Sigmoid colon (tissue), 7 donors: ENCODE results near the gene MPPE1. TPM values are rescaled to one million over a fixed set of nuclear protein-coding genes. Genes with fewer than 3 reads are reported as not detected.

Experiments
- DNase-seq: peaks from one replicate; pipeline ENCODE4 v3.0.0-alpha.2; 2019
- H3K27ac ChIP-seq, 4 donors: fragments of 200-600 bp; sonication (generic); one replicate each; pipeline ENCODE4 v1.5.1; 2016 to 2019; ENCODE audit warnings: mild to moderate bottlenecking in 1 of 4
- H3K27me3 ChIP-seq, 3 donors: fragments of 200-600 bp; sonication (generic); one replicate each; pipeline ENCODE4 v1.5.1; 2019; ENCODE audit warnings: mild to moderate bottlenecking in 1 of 3
- H3K36me3 ChIP-seq, 4 donors: fragments of 200-600 bp; sonication (generic); one replicate each; pipeline ENCODE4 v1.5.1; 2016 to 2019
- H3K4me1 ChIP-seq, 4 donors: fragments of 200-600 bp; sonication (generic); one replicate each; pipeline ENCODE4 v1.5.1; 2017 to 2019
- H3K4me3 ChIP-seq, 4 donors: fragments of 200-600 bp; sonication (generic); one replicate each; pipeline ENCODE4 v1.5.1; 2017 to 2019; ENCODE audit warnings: mild to moderate bottlenecking in 2 of 4, moderate library complexity in 1 of 4
- H3K9me3 ChIP-seq, 4 donors: fragments of 200-600 bp in 3 of 4; sonication (generic) in 3 of 4; one replicate each; pipeline versions ENCODE4 v1.5.1 to v1.6.1; 2013 to 2019
- EP300 ChIP-seq, 4 donors: sonication (generic); formaldehyde crosslinking; IDR thresholded peaks; one replicate each; pipeline ENCODE4 v1.6.1; 2017; ENCODE audit warnings: antibody characterized with exemption in 4 of 4
- POLR2A ChIP-seq, 2 donors: fragments of 450-650 bp; IDR thresholded peaks; one replicate each; pipeline ENCODE4 v1.6.1; 2016; ENCODE audit warnings: antibody characterized with exemption in 2 of 2, mild to moderate bottlenecking in 2 of 2, moderate library complexity in 2 of 2
- POLR2AphosphoS5 ChIP-seq, 4 donors: sonication (generic); formaldehyde crosslinking; IDR thresholded peaks; one replicate each; pipeline ENCODE4 v1.6.1; 2017; ENCODE audit warnings: antibody characterized with exemption in 4 of 4
- WGBS, 2 donors: extraction: QIAGEN DNeasy Blood & Tissue Kit; methylation state at CpG; one replicate each; pipeline ENCODE4 v1.1.7; 2013; 5-methylcytosine and 5-hydroxymethylcytosine counted together
- intact Hi-C: fragments of 100-400 bp; cut with DNase I; formaldehyde crosslinking; loops from one replicate; pipeline ENCODE4 v1.15.1; 2023
- polyA plus RNA-seq, 3 donors: library from polyadenylated mRNA; stranded (reverse); fragments of 200-250 nt; gene quantifications; one replicate each; pipeline ENCODE4 v1.2.3, GENCODE V29; 2013
- total RNA-seq, 4 donors: library from RNA; depleted of rRNA; stranded (reverse); fragments of >200 nt; gene quantifications; one replicate each; pipeline ENCODE4 v1.1.0, GENCODE V29; 2016
- TF ChIP-seq, protein P1 (sequence below), 4 experiments: fragments of 450-650 bp in 3 of 4; fragments of 200-600 bp in 1 of 4; IDR thresholded peaks; one replicate each; pipeline ENCODE4 v1.5.1; 2016 to 2019; ENCODE audit warnings: antibody characterized with exemption in 4 of 4, mild to moderate bottlenecking in 3 of 4, moderate library complexity in 2 of 4
- donor health status: healthy with polysubstance abuse.
- donor health status: Bipolar disorder and iron deficiency.
- donor health status: healthy.

MPPE1 gene
- total and polyA plus RNA-seq, 7 donors = 16.4 to 34.6 (median 23.5) TPM

DNA sequence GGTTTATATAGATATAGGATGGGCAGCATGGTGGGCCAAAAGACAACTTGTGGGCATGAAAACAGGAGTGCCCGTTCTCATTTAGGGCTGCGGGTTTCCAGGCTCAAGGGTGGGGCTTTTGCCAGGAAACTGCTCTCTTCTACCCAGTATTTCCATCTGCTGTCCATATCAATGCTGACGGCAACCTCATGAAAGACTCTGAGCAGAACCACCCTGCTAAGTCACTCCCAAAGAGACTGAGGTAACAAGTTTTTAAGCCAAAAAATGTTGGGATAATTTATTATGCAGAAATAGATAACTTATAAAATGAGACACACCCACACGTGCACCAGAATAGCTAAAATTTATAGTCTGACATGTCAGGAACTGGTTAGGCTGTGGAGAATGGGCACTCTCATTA is 36.1 kb upstream of the MPPE1 start:
- H3K4me1 ChIP-seq = peaks cover 0 to 30% (median 27%) of the 10 kb centered on the region in 4 donors
- TF ChIP-seq POLR2A (IDR thresholded peaks at IDR 0.05) (no peak), EP300 (IDR thresholded peaks at IDR 0.05) (no peak), POLR2AphosphoS5 (IDR thresholded peaks at IDR 0.05) (no peak)
- TF ChIP-seq, protein P1, sequence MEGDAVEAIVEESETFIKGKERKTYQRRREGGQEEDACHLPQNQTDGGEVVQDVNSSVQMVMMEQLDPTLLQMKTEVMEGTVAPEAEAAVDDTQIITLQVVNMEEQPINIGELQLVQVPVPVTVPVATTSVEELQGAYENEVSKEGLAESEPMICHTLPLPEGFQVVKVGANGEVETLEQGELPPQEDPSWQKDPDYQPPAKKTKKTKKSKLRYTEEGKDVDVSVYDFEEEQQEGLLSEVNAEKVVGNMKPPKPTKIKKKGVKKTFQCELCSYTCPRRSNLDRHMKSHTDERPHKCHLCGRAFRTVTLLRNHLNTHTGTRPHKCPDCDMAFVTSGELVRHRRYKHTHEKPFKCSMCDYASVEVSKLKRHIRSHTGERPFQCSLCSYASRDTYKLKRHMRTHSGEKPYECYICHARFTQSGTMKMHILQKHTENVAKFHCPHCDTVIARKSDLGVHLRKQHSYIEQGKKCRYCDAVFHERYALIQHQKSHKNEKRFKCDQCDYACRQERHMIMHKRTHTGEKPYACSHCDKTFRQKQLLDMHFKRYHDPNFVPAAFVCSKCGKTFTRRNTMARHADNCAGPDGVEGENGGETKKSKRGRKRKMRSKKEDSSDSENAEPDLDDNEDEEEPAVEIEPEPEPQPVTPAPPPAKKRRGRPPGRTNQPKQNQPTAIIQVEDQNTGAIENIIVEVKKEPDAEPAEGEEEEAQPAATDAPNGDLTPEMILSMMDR (IDR thresholded peaks at IDR 0.05) = no peak
- no peak overlapping the region for H3K27ac ChIP-seq
- H3K9me3 ChIP-seq = no peaks in the 10 kb centered on the region
- intact Hi-C loops = no loop called here
- no peaks in the 10 kb centered on the region for H3K36me3 ChIP-seq
- 49 to 87% methylated on average over 4 of the region's 4 CpGs for WGBS, 2 donors
- no peak overlapping the region for H3K4me3 ChIP-seq
- no peak for DNase-seq
- no peaks in the 10 kb centered on the region for H3K27me3 ChIP-seq

DNA sequence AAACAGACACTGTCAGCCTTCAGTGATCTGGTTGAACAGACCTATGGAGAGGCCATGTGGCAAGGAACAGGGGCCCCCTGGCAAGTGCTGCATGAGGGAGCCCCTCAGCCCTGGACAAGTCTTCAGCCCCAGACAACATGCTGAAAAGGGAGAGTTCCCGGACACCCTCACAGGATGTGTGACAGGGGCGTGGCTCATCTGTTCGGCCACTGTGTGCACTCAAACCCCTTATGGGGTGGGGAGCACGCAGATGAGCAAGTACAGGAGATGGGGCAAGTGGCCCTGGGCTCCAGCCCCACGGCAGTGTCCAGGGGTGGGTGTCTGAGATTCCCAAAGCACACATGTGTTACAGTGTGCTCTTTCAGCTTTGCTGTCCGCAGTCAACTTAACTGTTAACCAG is 35.4 kb upstream of the MPPE1 start:
- intact Hi-C loops = no loop called here
- Histone ChIP-seq H3K4me1 (peaks cover 0 to 24% (median 22%) of the 10 kb centered on the region in 4 donors), H3K36me3 (no peaks in the 10 kb centered on the region), H3K4me3 (no peak overlapping the region), H3K27me3 (no peaks in the 10 kb centered on the region), H3K9me3 (no peaks in the 10 kb centered on the region), H3K27ac (no peak overlapping the region)
- no peak for TF ChIP-seq POLR2A (IDR thresholded peaks at IDR 0.05)
- TF ChIP-seq, protein P1 (IDR thresholded peaks at IDR 0.05) = no peak
- TF ChIP-seq EP300 (IDR thresholded peaks at IDR 0.05) = no peak
- no peak for TF ChIP-seq POLR2AphosphoS5 (IDR thresholded peaks at IDR 0.05)
- no peak for DNase-seq
- WGBS, 2 donors = 71 to 75% methylated on average over 6 of the region's 6 CpGs

DNA sequence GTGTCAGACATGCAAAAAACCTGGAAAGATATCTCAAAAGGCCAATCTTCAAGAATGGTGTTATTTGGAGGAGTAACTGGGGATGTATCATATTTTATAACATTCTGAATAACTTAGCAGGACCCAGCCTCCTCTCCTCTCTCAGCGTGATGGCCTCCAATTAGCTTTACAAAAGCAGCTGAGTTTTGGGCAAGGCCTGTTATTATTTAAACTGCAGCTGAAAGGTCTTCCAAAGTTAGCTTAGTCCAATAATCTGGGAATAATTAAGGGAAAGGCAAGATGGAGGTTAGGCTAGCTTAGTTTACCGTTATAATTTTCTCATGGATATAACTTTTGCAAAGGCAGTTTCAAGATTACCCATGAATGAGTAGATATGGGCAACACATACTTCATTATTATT is 32.8 kb upstream of the MPPE1 start:
- no peak overlapping the region for H3K4me3 ChIP-seq
- H3K27me3 ChIP-seq = no peaks in the 10 kb centered on the region
- intact Hi-C loops = no loop called here
- DNase-seq = no peak
- H3K27ac ChIP-seq = no peak overlapping the region
- 83 to 93% methylated on average over 2 of the region's 2 CpGs for WGBS, 2 donors
- H3K36me3 ChIP-seq = no peaks in the 10 kb centered on the region
- H3K9me3 ChIP-seq = no peaks in the 10 kb centered on the region
- peaks cover 0 to under 1% (median under 1%) of the 10 kb centered on the region in 4 donors for H3K4me1 ChIP-seq
- no peak for TF ChIP-seq EP300 (IDR thresholded peaks at IDR 0.05)
- TF ChIP-seq POLR2A (IDR thresholded peaks at IDR 0.05) = no peak
- TF ChIP-seq, protein P1 (IDR thresholded peaks at IDR 0.05) = no peak
- no peak for TF ChIP-seq POLR2AphosphoS5 (IDR thresholded peaks at IDR 0.05)

DNA sequence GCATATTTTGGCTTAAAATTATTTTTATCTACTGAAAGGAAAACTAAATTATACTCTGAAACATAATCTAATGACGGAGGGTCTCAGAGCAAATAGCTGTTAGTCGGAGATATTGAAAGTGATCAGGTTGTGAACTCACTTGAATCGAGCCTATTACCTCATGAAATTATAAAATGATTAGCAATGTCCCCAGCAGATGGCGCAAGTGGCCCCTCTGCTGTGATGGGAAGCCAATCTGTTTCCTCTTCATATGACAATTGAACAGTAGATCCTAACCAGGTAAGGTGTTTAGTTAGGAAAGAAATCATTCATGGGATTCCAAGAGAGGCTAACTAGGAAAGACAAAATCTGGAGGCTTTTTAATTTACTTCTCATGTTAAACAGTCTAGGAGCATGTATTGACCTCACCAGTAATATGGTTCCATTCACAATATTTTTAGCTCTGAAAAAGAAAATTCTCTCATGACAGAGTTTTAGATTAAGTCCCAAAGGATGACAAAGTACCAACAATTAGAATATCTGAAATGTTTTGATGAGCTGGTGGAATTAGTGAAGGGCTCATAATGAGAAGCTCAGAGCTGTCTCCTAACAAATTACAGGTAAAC is 29.9 kb upstream of the MPPE1 start:
- intact Hi-C loops = loop anchor here (1.0 to 10.0 kb wide), 3 partner anchors 57 to 297 kb away; no protein-coding TSS in a partner anchor
- TF ChIP-seq, protein P1 (IDR thresholded peaks at IDR 0.05) = peak; percentile 58 to 82 (median 71)
- TF ChIP-seq POLR2A (IDR thresholded peaks at IDR 0.05) = no peak
- peak in 3 of 4 donors; percentile 32 to 42 (median 33) for TF ChIP-seq POLR2AphosphoS5 (IDR thresholded peaks at IDR 0.05)
- no peak overlapping the region for H3K4me3 ChIP-seq
- no peaks in the 10 kb centered on the region for H3K4me1 ChIP-seq
- H3K27me3 ChIP-seq = no peaks in the 10 kb centered on the region
- H3K36me3 ChIP-seq = no peaks in the 10 kb centered on the region
- peak overlapping the region in 1 of 4 donors; percentile 45 for H3K27ac ChIP-seq
- H3K9me3 ChIP-seq = no peaks in the 10 kb centered on the region
- DNase-seq = peak; percentile 84
- 2 to 8% methylated on average over 4 of the region's 4 CpGs for WGBS, 2 donors

DNA sequence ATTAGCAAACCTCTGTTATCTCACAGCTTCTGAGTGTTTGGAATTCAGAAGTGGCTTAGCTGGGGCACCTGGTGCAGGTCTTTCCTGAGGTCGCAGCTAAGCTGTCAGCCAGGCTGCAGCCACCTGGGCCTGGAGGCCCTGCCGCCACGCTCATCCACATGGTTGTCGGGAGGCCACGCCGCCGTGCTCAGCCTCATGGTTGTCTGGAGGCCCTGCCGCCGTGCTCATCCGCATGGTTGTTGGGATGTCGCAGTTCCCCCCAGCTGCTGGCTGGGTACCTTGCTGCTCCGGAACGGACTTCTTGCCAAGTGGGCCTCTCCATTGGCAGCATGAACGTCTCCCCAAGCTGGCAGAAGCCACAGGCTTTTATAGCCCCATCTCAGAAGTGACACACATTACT is 24.3 kb upstream of the MPPE1 start:
- no peaks in the 10 kb centered on the region for H3K4me1 ChIP-seq
- no peaks in the 10 kb centered on the region for H3K36me3 ChIP-seq
- no peaks in the 10 kb centered on the region for H3K27me3 ChIP-seq
- no peak overlapping the region for H3K4me3 ChIP-seq
- DNase-seq = no peak
- no peak for TF ChIP-seq POLR2A (IDR thresholded peaks at IDR 0.05)
- TF ChIP-seq POLR2AphosphoS5 (IDR thresholded peaks at IDR 0.05) = no peak
- TF ChIP-seq, protein P1 (IDR thresholded peaks at IDR 0.05) = no peak
- TF ChIP-seq EP300 (IDR thresholded peaks at IDR 0.05) = no peak
- H3K9me3 ChIP-seq = no peaks in the 10 kb centered on the region
- 92 to 95% methylated on average over 14 of the region's 14 CpGs for WGBS, 2 donors
- intact Hi-C loops = loop anchor here (10.0 kb wide), 1 partner anchor 302 kb away; no protein-coding TSS in a partner anchor
- H3K27ac ChIP-seq = no peak overlapping the region
